ENCODE measurements around the gene IMMP2L. TPM values are rescaled to one million over a fixed set of nuclear protein-coding genes. Genes with fewer than 3 reads are reported as not detected.

The IMMP2L gene
- polyA plus RNA-seq, 1 of the 3 experiments (the other 2 are of a cell fraction), result 10.7 TPM

DNA sequence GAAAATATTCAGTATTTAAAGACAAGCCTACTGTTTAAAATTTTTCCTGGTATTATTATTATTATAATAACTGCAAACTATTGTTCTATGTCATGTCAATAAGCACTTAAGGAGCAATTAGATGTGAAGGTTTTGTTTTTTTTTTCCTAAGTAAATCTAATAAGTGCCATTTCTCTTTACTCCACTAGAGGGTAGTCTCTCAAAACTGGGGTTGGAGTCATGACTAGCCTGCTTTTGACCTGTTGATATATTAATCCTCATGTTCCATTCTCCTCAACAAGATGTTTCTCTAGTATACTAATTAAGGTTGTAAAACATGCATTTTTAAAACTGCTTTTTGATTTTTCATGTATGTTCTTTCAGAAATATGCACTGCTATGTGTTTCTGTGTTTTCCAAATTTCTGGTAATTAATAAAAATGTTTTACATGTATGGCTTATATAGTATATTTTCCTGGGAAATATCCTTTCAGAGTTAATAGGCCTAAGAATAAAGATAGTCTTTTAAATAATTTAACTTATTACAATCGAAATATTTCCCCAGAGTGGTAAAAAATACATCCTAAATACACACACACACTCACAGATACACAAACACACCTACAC, 472.4 kb downstream of the IMMP2L start:
- peak; percentile 88 for TF ChIP-seq RAD21 (IDR thresholded peaks at IDR 0.05; ENCODE audit: low read length)
- TF ChIP-seq SMC3 (IDR thresholded peaks at IDR 0.05; ENCODE audit: low read depth, low read length), result peak; percentile 88
- no peak for TF ChIP-seq EP300 (IDR thresholded peaks at IDR 0.05; ENCODE audit: borderline replicate concordance in 1 of 2, low read depth in 1 of 2, low read length in 1 of 2)
- TF ChIP-seq, protein P1, sequence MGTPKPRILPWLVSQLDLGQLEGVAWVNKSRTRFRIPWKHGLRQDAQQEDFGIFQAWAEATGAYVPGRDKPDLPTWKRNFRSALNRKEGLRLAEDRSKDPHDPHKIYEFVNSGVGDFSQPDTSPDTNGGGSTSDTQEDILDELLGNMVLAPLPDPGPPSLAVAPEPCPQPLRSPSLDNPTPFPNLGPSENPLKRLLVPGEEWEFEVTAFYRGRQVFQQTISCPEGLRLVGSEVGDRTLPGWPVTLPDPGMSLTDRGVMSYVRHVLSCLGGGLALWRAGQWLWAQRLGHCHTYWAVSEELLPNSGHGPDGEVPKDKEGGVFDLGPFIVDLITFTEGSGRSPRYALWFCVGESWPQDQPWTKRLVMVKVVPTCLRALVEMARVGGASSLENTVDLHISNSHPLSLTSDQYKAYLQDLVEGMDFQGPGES (IDR thresholded peaks at IDR 0.05; ENCODE audit: low read depth, low read length), result no peak
- TF ChIP-seq RCOR1 (IDR thresholded peaks at IDR 0.05; ENCODE audit: low read length), result peak; percentile 78
- 0 out of 2 replicates have a peak, but pooled peaks have one; percentile 32 for TF ChIP-seq RFX5 (IDR thresholded peaks at IDR 0.05; ENCODE audit: low read length)
- TF ChIP-seq, protein P2, sequence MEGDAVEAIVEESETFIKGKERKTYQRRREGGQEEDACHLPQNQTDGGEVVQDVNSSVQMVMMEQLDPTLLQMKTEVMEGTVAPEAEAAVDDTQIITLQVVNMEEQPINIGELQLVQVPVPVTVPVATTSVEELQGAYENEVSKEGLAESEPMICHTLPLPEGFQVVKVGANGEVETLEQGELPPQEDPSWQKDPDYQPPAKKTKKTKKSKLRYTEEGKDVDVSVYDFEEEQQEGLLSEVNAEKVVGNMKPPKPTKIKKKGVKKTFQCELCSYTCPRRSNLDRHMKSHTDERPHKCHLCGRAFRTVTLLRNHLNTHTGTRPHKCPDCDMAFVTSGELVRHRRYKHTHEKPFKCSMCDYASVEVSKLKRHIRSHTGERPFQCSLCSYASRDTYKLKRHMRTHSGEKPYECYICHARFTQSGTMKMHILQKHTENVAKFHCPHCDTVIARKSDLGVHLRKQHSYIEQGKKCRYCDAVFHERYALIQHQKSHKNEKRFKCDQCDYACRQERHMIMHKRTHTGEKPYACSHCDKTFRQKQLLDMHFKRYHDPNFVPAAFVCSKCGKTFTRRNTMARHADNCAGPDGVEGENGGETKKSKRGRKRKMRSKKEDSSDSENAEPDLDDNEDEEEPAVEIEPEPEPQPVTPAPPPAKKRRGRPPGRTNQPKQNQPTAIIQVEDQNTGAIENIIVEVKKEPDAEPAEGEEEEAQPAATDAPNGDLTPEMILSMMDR (IDR thresholded peaks at IDR 0.05), result peak; percentile 97
- TF ChIP-seq, protein P3, sequence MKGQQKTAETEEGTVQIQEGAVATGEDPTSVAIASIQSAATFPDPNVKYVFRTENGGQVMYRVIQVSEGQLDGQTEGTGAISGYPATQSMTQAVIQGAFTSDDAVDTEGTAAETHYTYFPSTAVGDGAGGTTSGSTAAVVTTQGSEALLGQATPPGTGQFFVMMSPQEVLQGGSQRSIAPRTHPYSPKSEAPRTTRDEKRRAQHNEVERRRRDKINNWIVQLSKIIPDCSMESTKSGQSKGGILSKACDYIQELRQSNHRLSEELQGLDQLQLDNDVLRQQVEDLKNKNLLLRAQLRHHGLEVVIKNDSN (IDR thresholded peaks at IDR 0.05; ENCODE audit: borderline replicate concordance, low read depth), result no peak
- TF ChIP-seq, protein P4, sequence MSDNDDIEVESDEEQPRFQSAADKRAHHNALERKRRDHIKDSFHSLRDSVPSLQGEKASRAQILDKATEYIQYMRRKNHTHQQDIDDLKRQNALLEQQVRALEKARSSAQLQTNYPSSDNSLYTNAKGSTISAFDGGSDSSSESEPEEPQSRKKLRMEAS (IDR thresholded peaks at IDR 0.05; ENCODE audit: low read depth), result no peak
- TF ChIP-seq CHD2 (IDR thresholded peaks at IDR 0.05; ENCODE audit: low read length, partially characterized antibody), result peak; percentile 34
- TF ChIP-seq, protein P5, sequence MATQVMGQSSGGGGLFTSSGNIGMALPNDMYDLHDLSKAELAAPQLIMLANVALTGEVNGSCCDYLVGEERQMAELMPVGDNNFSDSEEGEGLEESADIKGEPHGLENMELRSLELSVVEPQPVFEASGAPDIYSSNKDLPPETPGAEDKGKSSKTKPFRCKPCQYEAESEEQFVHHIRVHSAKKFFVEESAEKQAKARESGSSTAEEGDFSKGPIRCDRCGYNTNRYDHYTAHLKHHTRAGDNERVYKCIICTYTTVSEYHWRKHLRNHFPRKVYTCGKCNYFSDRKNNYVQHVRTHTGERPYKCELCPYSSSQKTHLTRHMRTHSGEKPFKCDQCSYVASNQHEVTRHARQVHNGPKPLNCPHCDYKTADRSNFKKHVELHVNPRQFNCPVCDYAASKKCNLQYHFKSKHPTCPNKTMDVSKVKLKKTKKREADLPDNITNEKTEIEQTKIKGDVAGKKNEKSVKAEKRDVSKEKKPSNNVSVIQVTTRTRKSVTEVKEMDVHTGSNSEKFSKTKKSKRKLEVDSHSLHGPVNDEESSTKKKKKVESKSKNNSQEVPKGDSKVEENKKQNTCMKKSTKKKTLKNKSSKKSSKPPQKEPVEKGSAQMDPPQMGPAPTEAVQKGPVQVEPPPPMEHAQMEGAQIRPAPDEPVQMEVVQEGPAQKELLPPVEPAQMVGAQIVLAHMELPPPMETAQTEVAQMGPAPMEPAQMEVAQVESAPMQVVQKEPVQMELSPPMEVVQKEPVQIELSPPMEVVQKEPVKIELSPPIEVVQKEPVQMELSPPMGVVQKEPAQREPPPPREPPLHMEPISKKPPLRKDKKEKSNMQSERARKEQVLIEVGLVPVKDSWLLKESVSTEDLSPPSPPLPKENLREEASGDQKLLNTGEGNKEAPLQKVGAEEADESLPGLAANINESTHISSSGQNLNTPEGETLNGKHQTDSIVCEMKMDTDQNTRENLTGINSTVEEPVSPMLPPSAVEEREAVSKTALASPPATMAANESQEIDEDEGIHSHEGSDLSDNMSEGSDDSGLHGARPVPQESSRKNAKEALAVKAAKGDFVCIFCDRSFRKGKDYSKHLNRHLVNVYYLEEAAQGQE (IDR thresholded peaks at IDR 0.05; ENCODE audit: low read depth, low read length), result no peak
- TF ChIP-seq TAF1 (IDR thresholded peaks at IDR 0.05; ENCODE audit: borderline replicate concordance, low read depth, low read length), result no peak
- peak overlapping the region; percentile 1 to 88; a peak in 1 of 4 replicates for H3K27ac ChIP-seq (ENCODE audit: low read depth in 2 of 2, low read length in 1 of 2)
- peak; percentile 61 for DNase-seq
- H3K36me3 ChIP-seq (replicated peaks in 1 of 2; ENCODE audit: control insufficient read depth in 1 of 2, insufficient read depth in 2 of 2, low read length in 1 of 2), result no peaks in the 10 kb centered on the region
- peaks cover 5 to 20% of the 10 kb centered on the region in 2 experiments; a peak in 3 of 4 replicates for H3K4me1 ChIP-seq (ENCODE audit: control insufficient read depth in 1 of 2, insufficient read depth in 2 of 2, low read depth in 1 of 2, low read length in 1 of 2)
- H3K27me3 ChIP-seq (ENCODE audit: insufficient read depth), result no peaks in the 10 kb centered on the region
- H3K4me2 ChIP-seq, result no peak overlapping the region
- H3F3A ChIP-seq (replicated peaks; ENCODE audit: insufficient read depth), result peaks cover 4% of the 10 kb centered on the region
- no peaks in the 10 kb centered on the region for H3K9me2 ChIP-seq
- peaks cover under 1% of the 10 kb centered on the region; the same call in 1 of the 2 replicates for H3K9me3 ChIP-seq
- H3K4me3 ChIP-seq (ENCODE audit: low read depth in 2 of 2, low read length in 1 of 2), result no peak overlapping the region
- no peaks in the 10 kb centered on the region for H4K20me1 ChIP-seq (ENCODE audit: insufficient read depth)
- POLR2A ChIA-PET, result no interaction called here
- CTCF ChIA-PET, result interaction anchor here (0.7 to 5.2 kb wide), 9 partner anchors 9 to 645 kb away, joined by 3 to 35 read pairs (median 3); no protein-coding TSS in a partner anchor
- H2AFZ ChIP-seq (ENCODE audit: low read depth), result no peak overlapping the region
- WGBS (ENCODE audit: low lambda C conversion rate), result 0% methylated on average over 1 of the region's 1 CpG
- H3K9ac ChIP-seq, result no peak overlapping the region
- H3K79me2 ChIP-seq (ENCODE audit: insufficient read depth), result no peaks in the 10 kb centered on the region

All from SK-N-SH (cell line).